Osteoblast (primary cell): ENCODE data around the gene ENOX1. TPM values are rescaled to one million over a fixed set of nuclear protein-coding genes. Genes with fewer than 3 reads are reported as not detected.

Experiments
- DNase-seq: peaks from one replicate; pipeline ENCODE4 v3.0.0; 2011; ENCODE audit warnings: low spot score, mixed read lengths; ENCODE audit not compliant: insufficient read length; ENCODE audit errors: missing footprints
- H2AFZ ChIP-seq: 2 replicates; pipeline ENCODE4 v1.6.0; 2011; ENCODE audit warnings: mild to moderate bottlenecking, low read length
- H3K27ac ChIP-seq: 2 replicates; pipeline ENCODE4 v1.5.1; 2011; ENCODE audit warnings: mild to moderate bottlenecking, low read depth, low read length, moderate library complexity
- H3K27me3 ChIP-seq: 2 replicates; pipeline ENCODE4 v1.6.0; 2012; ENCODE audit warnings: mild to moderate bottlenecking, control low read depth, inconsistent platforms, low read length, moderate library complexity; ENCODE audit not compliant: insufficient read depth
- H3K36me3 ChIP-seq: 2 replicates; pipeline ENCODE4 v1.5.1; 2011; ENCODE audit warnings: mild to moderate bottlenecking, low read length, control low read depth, moderate library complexity; ENCODE audit not compliant: insufficient read depth
- H3K4me1 ChIP-seq: 2 replicates; pipeline ENCODE4 v1.5.1; 2011; ENCODE audit warnings: mild to moderate bottlenecking, low read length, control low read depth, moderate library complexity; ENCODE audit not compliant: insufficient read depth
- H3K4me2 ChIP-seq: 2 replicates; pipeline ENCODE4 v1.6.0; 2011; ENCODE audit warnings: mild to moderate bottlenecking, low read length; ENCODE audit not compliant: insufficient read depth
- H3K4me3 ChIP-seq: fragments of 200-600 bp; sonication (generic); 3 replicates; pipeline ENCODE4 v1.5.1; 2012; ENCODE audit warnings: mild to moderate bottlenecking, low read length, inconsistent platforms; ENCODE audit not compliant: insufficient read depth
- H3K79me2 ChIP-seq: 2 replicates; pipeline ENCODE4 v1.6.0; 2012; ENCODE audit warnings: mild to moderate bottlenecking, low read length, control low read depth, inconsistent platforms; ENCODE audit not compliant: insufficient read depth
- H3K9me3 ChIP-seq: 2 replicates; pipeline ENCODE4 v1.5.1; 2011; ENCODE audit warnings: low read depth, low read length, control low read depth
- H4K20me1 ChIP-seq: 2 replicates; pipeline ENCODE4 v1.6.0; 2012; ENCODE audit warnings: mild to moderate bottlenecking, low read length, control low read depth; ENCODE audit not compliant: insufficient read depth
- total RNA-seq: library from RNA; depleted of rRNA; stranded (reverse); fragments of >200 nt; gene quantifications from 2 replicates; pipeline ENCODE4 v1.2.3, GENCODE V29; 2012
- TF ChIP-seq, protein P1 (sequence below): IDR thresholded peaks from 2 replicates; pipeline ENCODE4 v1.5.1; 2011; ENCODE audit warnings: mild to moderate bottlenecking, low read depth, low read length, moderate library complexity; ENCODE audit errors: extremely low read depth

ENOX1 gene
- total RNA-seq, 1 donor = 5.4 TPM

DNA sequence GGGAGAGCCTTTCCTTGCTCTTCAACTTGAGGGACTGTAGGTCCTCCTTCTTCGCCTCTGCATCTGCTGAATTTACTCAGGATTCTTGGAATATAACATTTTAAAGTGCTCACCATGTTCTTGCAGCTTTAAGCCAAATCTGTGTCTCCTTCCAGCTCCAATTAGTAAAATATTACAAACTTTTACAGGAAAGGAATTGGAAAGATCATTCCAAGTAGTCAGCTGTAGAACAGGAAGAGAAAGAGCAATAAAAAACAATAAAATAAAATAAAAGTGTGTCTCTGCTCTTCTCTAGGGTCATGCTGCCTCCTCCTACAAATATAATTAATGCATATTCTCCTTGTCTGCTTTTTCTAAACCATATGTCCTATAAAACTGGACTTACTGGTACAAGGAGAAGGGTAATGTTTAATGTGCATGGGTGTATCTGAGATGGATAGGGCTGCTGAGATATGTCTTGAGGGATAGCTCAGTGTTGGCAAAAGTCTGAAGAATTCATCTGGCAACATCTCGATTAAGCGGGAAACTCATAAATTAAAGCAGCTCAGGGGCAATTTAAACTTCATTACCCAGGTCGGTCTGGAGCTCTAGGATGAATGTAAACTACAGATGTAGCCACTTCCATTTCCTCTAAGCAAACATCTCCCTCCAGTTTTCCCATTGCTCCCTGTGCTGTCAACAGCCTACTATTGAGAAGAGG is 25.0 kb downstream of the ENOX1 start:
- DNase-seq = no peak
- Histone ChIP-seq H3K4me2 (no peak overlapping the region), H3K27me3 (no peaks in the 10 kb centered on the region), H2AFZ (no peak overlapping the region), H3K4me3 (no peak overlapping the region), H3K36me3 (no peaks in the 10 kb centered on the region), H3K4me1 (no peaks in the 10 kb centered on the region), H4K20me1 (no peaks in the 10 kb centered on the region), H3K79me2 (no peaks in the 10 kb centered on the region), H3K9me3 (no peaks in the 10 kb centered on the region), H3K27ac (no peak overlapping the region)
- TF ChIP-seq, protein P1, sequence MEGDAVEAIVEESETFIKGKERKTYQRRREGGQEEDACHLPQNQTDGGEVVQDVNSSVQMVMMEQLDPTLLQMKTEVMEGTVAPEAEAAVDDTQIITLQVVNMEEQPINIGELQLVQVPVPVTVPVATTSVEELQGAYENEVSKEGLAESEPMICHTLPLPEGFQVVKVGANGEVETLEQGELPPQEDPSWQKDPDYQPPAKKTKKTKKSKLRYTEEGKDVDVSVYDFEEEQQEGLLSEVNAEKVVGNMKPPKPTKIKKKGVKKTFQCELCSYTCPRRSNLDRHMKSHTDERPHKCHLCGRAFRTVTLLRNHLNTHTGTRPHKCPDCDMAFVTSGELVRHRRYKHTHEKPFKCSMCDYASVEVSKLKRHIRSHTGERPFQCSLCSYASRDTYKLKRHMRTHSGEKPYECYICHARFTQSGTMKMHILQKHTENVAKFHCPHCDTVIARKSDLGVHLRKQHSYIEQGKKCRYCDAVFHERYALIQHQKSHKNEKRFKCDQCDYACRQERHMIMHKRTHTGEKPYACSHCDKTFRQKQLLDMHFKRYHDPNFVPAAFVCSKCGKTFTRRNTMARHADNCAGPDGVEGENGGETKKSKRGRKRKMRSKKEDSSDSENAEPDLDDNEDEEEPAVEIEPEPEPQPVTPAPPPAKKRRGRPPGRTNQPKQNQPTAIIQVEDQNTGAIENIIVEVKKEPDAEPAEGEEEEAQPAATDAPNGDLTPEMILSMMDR = no peak

DNA sequence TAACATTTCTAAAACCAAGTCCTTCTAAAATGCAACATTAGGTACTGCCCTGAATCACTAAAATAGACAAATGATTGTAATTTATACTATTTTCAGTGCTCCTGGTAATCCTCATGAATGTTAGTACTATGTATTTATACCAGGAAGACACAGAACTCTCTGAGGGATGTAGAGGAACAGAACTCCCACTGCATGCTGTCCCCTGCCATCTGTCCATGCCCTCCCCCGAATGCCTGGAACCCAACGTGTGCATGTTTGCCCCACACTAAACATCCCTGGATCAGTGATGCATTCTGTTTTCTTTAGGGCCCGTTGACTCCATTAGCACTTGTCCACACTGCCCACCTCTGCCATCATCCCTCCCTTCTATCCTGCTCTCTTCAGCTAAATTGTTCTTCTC is 26.5 kb downstream of the ENOX1 start:
- H3K4me2 ChIP-seq = no peak overlapping the region
- H3K4me3 ChIP-seq = no peak overlapping the region
- H3K9me3 ChIP-seq = no peaks in the 10 kb centered on the region
- no peaks in the 10 kb centered on the region for H3K4me1 ChIP-seq
- no peaks in the 10 kb centered on the region for H4K20me1 ChIP-seq
- no peaks in the 10 kb centered on the region for H3K27me3 ChIP-seq
- no peak overlapping the region for H2AFZ ChIP-seq
- TF ChIP-seq, protein P1 = no peak
- H3K79me2 ChIP-seq = no peaks in the 10 kb centered on the region
- no peaks in the 10 kb centered on the region for H3K36me3 ChIP-seq
- DNase-seq = no peak
- no peak overlapping the region for H3K27ac ChIP-seq

DNA sequence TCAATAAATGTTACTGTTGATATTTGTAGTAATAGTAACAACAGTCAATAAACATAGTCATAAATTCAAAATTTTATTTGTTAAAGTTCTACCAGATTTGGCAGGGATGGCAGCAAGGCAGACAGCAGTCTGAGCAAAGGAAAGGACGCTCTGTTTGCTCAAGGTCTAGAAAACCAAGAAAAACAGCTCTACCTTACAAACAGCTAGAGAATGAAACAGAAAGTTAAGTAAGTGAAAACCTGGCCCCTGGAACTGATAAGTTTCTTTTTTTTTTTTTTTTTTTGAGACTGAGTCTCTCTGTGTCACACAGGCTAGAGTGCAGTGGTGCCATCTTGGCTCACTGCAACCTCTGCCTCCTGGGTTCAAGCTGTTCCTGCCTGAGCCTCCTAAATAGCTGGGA is 27.9 kb downstream of the ENOX1 start:
- DNase-seq = no peak
- Histone ChIP-seq H3K4me2 (no peak overlapping the region), H3K4me1 (no peaks in the 10 kb centered on the region), H3K9me3 (no peaks in the 10 kb centered on the region), H4K20me1 (no peaks in the 10 kb centered on the region), H3K79me2 (no peaks in the 10 kb centered on the region), H3K27me3 (no peaks in the 10 kb centered on the region), H2AFZ (no peak overlapping the region), H3K4me3 (no peak overlapping the region), H3K36me3 (no peaks in the 10 kb centered on the region), H3K27ac (no peak overlapping the region)
- TF ChIP-seq, protein P1 = no peak

DNA sequence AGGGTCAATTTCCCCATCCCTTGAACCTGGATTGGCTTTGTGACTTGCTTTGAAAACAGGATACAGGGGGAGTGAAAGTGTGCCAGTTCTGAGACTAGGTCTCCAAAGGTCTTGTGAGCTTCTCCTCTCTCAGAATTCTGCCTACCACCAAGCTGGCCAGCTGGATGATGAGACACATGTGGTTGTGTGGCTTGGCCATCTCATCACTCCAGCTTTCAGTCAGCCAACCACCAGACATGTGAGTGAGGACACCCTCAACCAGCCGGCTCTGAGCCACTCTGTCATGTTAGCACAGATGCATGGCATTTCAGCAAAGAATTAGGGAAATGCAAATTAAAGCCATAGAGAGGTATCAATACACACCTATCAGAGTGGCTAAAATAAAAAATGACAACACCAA is 29.5 kb downstream of the ENOX1 start:
- H2AFZ ChIP-seq = no peak overlapping the region
- H3K4me3 ChIP-seq = no peak overlapping the region
- no peaks in the 10 kb centered on the region for H3K79me2 ChIP-seq
- no peak for DNase-seq
- H3K27me3 ChIP-seq = no peaks in the 10 kb centered on the region
- no peaks in the 10 kb centered on the region for H4K20me1 ChIP-seq
- no peaks in the 10 kb centered on the region for H3K9me3 ChIP-seq
- H3K4me1 ChIP-seq = no peaks in the 10 kb centered on the region
- no peak overlapping the region for H3K27ac ChIP-seq
- H3K4me2 ChIP-seq = no peak overlapping the region
- no peaks in the 10 kb centered on the region for H3K36me3 ChIP-seq
- TF ChIP-seq, protein P1 = no peak
